ENCODE results near the gene TRIO.

GRCh38 chr5:14455814-14456321 lies 312.7 kb downstream of the TRIO start:
- TF ChIP-seq, protein P1, sequence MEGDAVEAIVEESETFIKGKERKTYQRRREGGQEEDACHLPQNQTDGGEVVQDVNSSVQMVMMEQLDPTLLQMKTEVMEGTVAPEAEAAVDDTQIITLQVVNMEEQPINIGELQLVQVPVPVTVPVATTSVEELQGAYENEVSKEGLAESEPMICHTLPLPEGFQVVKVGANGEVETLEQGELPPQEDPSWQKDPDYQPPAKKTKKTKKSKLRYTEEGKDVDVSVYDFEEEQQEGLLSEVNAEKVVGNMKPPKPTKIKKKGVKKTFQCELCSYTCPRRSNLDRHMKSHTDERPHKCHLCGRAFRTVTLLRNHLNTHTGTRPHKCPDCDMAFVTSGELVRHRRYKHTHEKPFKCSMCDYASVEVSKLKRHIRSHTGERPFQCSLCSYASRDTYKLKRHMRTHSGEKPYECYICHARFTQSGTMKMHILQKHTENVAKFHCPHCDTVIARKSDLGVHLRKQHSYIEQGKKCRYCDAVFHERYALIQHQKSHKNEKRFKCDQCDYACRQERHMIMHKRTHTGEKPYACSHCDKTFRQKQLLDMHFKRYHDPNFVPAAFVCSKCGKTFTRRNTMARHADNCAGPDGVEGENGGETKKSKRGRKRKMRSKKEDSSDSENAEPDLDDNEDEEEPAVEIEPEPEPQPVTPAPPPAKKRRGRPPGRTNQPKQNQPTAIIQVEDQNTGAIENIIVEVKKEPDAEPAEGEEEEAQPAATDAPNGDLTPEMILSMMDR (IDR thresholded peaks at IDR 0.05; ENCODE audit: poor library complexity) = no peak
- TF ChIP-seq EZH2 (IDR thresholded peaks at IDR 0.05; ENCODE audit: borderline replicate concordance) = no peak
- no peak for TF ChIP-seq EZH2phosphoT487 (IDR thresholded peaks at IDR 0.05; ENCODE audit: low read depth, severe bottlenecking, unreplicated experiment)
